ENCODE results near the gene RUSF1.

RUSF1 gene

DNA sequence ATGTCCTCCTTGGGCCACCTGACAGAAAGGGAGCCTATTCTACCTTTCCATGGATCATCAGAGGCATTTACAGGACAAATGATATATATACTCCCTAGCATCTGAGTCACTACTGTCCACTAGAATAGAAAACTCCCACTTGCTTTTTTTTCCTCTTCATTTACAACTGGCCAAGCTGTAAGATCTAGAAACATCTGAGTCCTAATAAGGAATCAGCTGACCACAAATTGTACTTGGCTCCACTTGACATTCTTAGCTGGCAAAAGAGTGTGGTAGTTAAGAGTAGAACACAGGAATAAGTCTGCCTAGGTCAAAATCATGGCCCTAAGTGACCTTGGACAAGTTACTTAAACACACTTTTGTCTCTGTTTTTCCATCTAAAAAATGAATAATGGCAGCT, 5.2 kb downstream of the RUSF1 start:
- Histone ChIP-seq H2AFZ (ENCODE audit: low read length) (no peak overlapping the region), H3K4me2 (ENCODE audit: insufficient read depth, low read length, poor library complexity, severe bottlenecking) (no peak overlapping the region), H3K27me3 (ENCODE audit: control insufficient read depth in 3 of 3, insufficient read depth in 3 of 3, low read depth in 1 of 3, low read length in 3 of 3) (no peaks in the 10 kb centered on the region), H3K36me3 (replicated peaks in 1 of 2; ENCODE audit: control insufficient read depth in 2 of 2, insufficient read depth in 2 of 2, low read length in 2 of 2) (peaks cover 6 to 50% of the 10 kb centered on the region in 2 donors), H3K14ac (ENCODE audit: low read length) (no peak overlapping the region), H2BK120ac (ENCODE audit: low read depth, low read length) (no peak overlapping the region), H4K8ac (ENCODE audit: low read depth, low read length) (no peak overlapping the region), H2BK5ac (ENCODE audit: low read length) (no peak overlapping the region), H3K9me3 (replicated peaks in 1 of 2; ENCODE audit: control insufficient read depth in 2 of 2, insufficient read depth in 1 of 2, low read depth in 1 of 2, low read length in 2 of 2) (no peaks in the 10 kb centered on the region), H3K4me3 (ENCODE audit: low read length in 2 of 2) (no peak overlapping the region), H3K18ac (ENCODE audit: low read length) (no peak overlapping the region), H3K23ac (ENCODE audit: low read depth, low read length, poor library complexity) (no peak overlapping the region), H2BK15ac (ENCODE audit: low read length) (no peak overlapping the region), H2AK5ac (ENCODE audit: low read depth, low read length) (no peak overlapping the region), H3K4me1 (ENCODE audit: control insufficient read depth in 2 of 2, insufficient read depth in 1 of 2, low read depth in 1 of 2, low read length in 2 of 2) (peaks cover 2 to 10% of the 10 kb centered on the region in 2 donors), H3K27ac (replicated peaks; ENCODE audit: low read length) (no peak overlapping the region), H4K91ac (ENCODE audit: low read depth, low read length, poor library complexity) (no peak overlapping the region), H3K79me1 (ENCODE audit: low read depth, low read length) (no peaks in the 10 kb centered on the region), H3K4ac (ENCODE audit: low read length) (no peak overlapping the region), H3K9ac (ENCODE audit: low read depth, low read length, poor library complexity) (no peak overlapping the region), H2BK12ac (ENCODE audit: low read length) (no peak overlapping the region)
- DNase-seq (ENCODE audit: low spot score), result no peak

- H3K4me2 ChIP-seq (ENCODE audit: insufficient read depth, low read length, poor library complexity, severe bottlenecking), result no peak overlapping the region
- no peak overlapping the region for H3K4ac ChIP-seq (ENCODE audit: low read length)
- no peak overlapping the region for H4K91ac ChIP-seq (ENCODE audit: low read depth, low read length, poor library complexity)
- H3K23ac ChIP-seq (ENCODE audit: low read depth, low read length, poor library complexity), result no peak overlapping the region
- H3K27ac ChIP-seq (replicated peaks; ENCODE audit: low read length), result no peak overlapping the region
- H3K9me3 ChIP-seq (replicated peaks in 1 of 2; ENCODE audit: control insufficient read depth in 2 of 2, insufficient read depth in 1 of 2, low read depth in 1 of 2, low read length in 2 of 2), result no peaks in the 10 kb centered on the region
- H3K4me3 ChIP-seq (ENCODE audit: low read length in 2 of 2), result no peak overlapping the region
- no peak overlapping the region for H2BK120ac ChIP-seq (ENCODE audit: low read depth, low read length)
- H3K79me1 ChIP-seq (ENCODE audit: low read depth, low read length), result no peaks in the 10 kb centered on the region
- H3K36me3 ChIP-seq (replicated peaks in 1 of 2; ENCODE audit: control insufficient read depth in 2 of 2, insufficient read depth in 2 of 2, low read length in 2 of 2), result peaks cover 7 to 59% of the 10 kb centered on the region in 2 donors
- H3K14ac ChIP-seq (ENCODE audit: low read length), result no peak overlapping the region
- H2BK15ac ChIP-seq (ENCODE audit: low read length), result no peak overlapping the region
- H2AK5ac ChIP-seq (ENCODE audit: low read depth, low read length), result no peak overlapping the region
- no peak overlapping the region for H4K8ac ChIP-seq (ENCODE audit: low read depth, low read length)
- no peak overlapping the region for H2BK12ac ChIP-seq (ENCODE audit: low read length)
- no peak for DNase-seq (ENCODE audit: low spot score)
- no peak overlapping the region for H2AFZ ChIP-seq (ENCODE audit: low read length)
- H3K18ac ChIP-seq (ENCODE audit: low read length), result no peak overlapping the region
- no peak overlapping the region for H3K9ac ChIP-seq (ENCODE audit: low read depth, low read length, poor library complexity)
- no CpG with 5 or more reads among the region's 4 CpGs for WGBS, 2 donors (ENCODE audit: extremely low coverage in 2 of 2, insufficient read length in 2 of 2, insufficient replicate concordance in 1 of 2)
- no peaks in the 10 kb centered on the region for H3K27me3 ChIP-seq (ENCODE audit: control insufficient read depth in 3 of 3, insufficient read depth in 3 of 3, low read depth in 1 of 3, low read length in 3 of 3)
- H2BK5ac ChIP-seq (ENCODE audit: low read length), result no peak overlapping the region
- peaks cover 0 to 3% of the 10 kb centered on the region in 2 donors for H3K4me1 ChIP-seq (ENCODE audit: control insufficient read depth in 2 of 2, insufficient read depth in 1 of 2, low read depth in 1 of 2, low read length in 2 of 2)
Measured at GRCh38 chr16:31501966-31502348, 6.2 kb downstream of the RUSF1 start.

GRCh38 chr16:31501226-31501965, 6.8 kb downstream of the RUSF1 start:
- H2BK15ac ChIP-seq (ENCODE audit: low read length), result no peak overlapping the region
- no peak overlapping the region for H2BK5ac ChIP-seq (ENCODE audit: low read length)
- no peak overlapping the region for H3K4me3 ChIP-seq (ENCODE audit: low read length in 2 of 2)
- no peak overlapping the region for H3K14ac ChIP-seq (ENCODE audit: low read length)
- peaks cover 10 to 63% of the 10 kb centered on the region in 2 donors for H3K36me3 ChIP-seq (replicated peaks in 1 of 2; ENCODE audit: control insufficient read depth in 2 of 2, insufficient read depth in 2 of 2, low read length in 2 of 2)
- no peak overlapping the region for H3K18ac ChIP-seq (ENCODE audit: low read length)
- no peak overlapping the region for H3K4me2 ChIP-seq (ENCODE audit: insufficient read depth, low read length, poor library complexity, severe bottlenecking)
- no peak overlapping the region for H3K27ac ChIP-seq (replicated peaks; ENCODE audit: low read length)
- no peak overlapping the region for H2BK12ac ChIP-seq (ENCODE audit: low read length)
- no peaks in the 10 kb centered on the region for H3K79me1 ChIP-seq (ENCODE audit: low read depth, low read length)
- no peak overlapping the region for H3K4ac ChIP-seq (ENCODE audit: low read length)
- H2BK120ac ChIP-seq (ENCODE audit: low read depth, low read length), result no peak overlapping the region
- H3K9ac ChIP-seq (ENCODE audit: low read depth, low read length, poor library complexity), result no peak overlapping the region
- no CpG with 5 or more reads among the region's 3 CpGs for WGBS, 2 donors (ENCODE audit: extremely low coverage in 2 of 2, insufficient read length in 2 of 2, insufficient replicate concordance in 1 of 2)
- DNase-seq (ENCODE audit: low spot score), result no peak
- no peak overlapping the region for H2AK5ac ChIP-seq (ENCODE audit: low read depth, low read length)
- H4K91ac ChIP-seq (ENCODE audit: low read depth, low read length, poor library complexity), result no peak overlapping the region
- H2AFZ ChIP-seq (ENCODE audit: low read length), result no peak overlapping the region
- H3K9me3 ChIP-seq (replicated peaks in 1 of 2; ENCODE audit: control insufficient read depth in 2 of 2, insufficient read depth in 1 of 2, low read depth in 1 of 2, low read length in 2 of 2), result no peaks in the 10 kb centered on the region
- H4K8ac ChIP-seq (ENCODE audit: low read depth, low read length), result peak overlapping the region; percentile 1
- no peaks in the 10 kb centered on the region for H3K27me3 ChIP-seq (ENCODE audit: control insufficient read depth in 3 of 3, insufficient read depth in 3 of 3, low read depth in 1 of 3, low read length in 3 of 3)
- H3K4me1 ChIP-seq (ENCODE audit: control insufficient read depth in 2 of 2, insufficient read depth in 1 of 2, low read depth in 1 of 2, low read length in 2 of 2), result no peaks in the 10 kb centered on the region
- H3K23ac ChIP-seq (ENCODE audit: low read depth, low read length, poor library complexity), result no peak overlapping the region

DNA sequence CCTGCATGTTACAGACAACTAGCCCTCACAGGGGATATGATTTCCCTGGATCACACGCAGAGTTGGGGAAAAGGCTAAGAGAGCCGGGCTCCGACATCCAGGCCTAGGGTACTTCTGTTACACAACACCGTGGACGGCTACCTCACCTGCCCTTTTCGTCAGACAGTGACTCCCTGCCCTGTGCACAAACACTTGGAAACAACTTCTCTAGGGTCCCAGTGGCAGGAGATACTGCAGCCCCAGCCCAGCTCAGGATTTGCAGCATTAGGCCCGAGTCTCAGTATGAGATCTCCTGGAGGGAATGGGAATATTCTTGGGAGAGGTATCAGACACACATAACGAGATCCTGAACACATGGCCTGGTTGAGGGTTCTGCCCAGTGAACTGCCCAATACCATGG, 8.3 kb downstream of the RUSF1 start:
- H2AK5ac ChIP-seq (ENCODE audit: low read depth, low read length), result no peak overlapping the region
- no peak overlapping the region for H2BK12ac ChIP-seq (ENCODE audit: low read length)
- no peak overlapping the region for H4K91ac ChIP-seq (ENCODE audit: low read depth, low read length, poor library complexity)
- no CpG with 5 or more reads among the region's 8 CpGs for WGBS, 2 donors (ENCODE audit: extremely low coverage in 2 of 2, insufficient read length in 2 of 2, insufficient replicate concordance in 1 of 2)
- no peaks in the 10 kb centered on the region for H3K27me3 ChIP-seq (ENCODE audit: control insufficient read depth in 3 of 3, insufficient read depth in 3 of 3, low read depth in 1 of 3, low read length in 3 of 3)
- H3K9me3 ChIP-seq (replicated peaks in 1 of 2; ENCODE audit: control insufficient read depth in 2 of 2, insufficient read depth in 1 of 2, low read depth in 1 of 2, low read length in 2 of 2), result no peaks in the 10 kb centered on the region
- no peak overlapping the region for H2BK15ac ChIP-seq (ENCODE audit: low read length)
- H3K14ac ChIP-seq (ENCODE audit: low read length), result no peak overlapping the region
- H4K8ac ChIP-seq (ENCODE audit: low read depth, low read length), result no peak overlapping the region
- no peaks in the 10 kb centered on the region for H3K79me1 ChIP-seq (ENCODE audit: low read depth, low read length)
- H3K9ac ChIP-seq (ENCODE audit: low read depth, low read length, poor library complexity), result no peak overlapping the region
- peaks cover 10 to 65% of the 10 kb centered on the region in 2 donors for H3K36me3 ChIP-seq (replicated peaks in 1 of 2; ENCODE audit: control insufficient read depth in 2 of 2, insufficient read depth in 2 of 2, low read length in 2 of 2)
- no peak overlapping the region for H3K4me3 ChIP-seq (ENCODE audit: low read length in 2 of 2)
- no peak overlapping the region for H3K27ac ChIP-seq (replicated peaks; ENCODE audit: low read length)
- no peak overlapping the region for H3K4me2 ChIP-seq (ENCODE audit: insufficient read depth, low read length, poor library complexity, severe bottlenecking)
- no peaks in the 10 kb centered on the region for H3K4me1 ChIP-seq (ENCODE audit: control insufficient read depth in 2 of 2, insufficient read depth in 1 of 2, low read depth in 1 of 2, low read length in 2 of 2)
- DNase-seq (ENCODE audit: low spot score), result no peak
- no peak overlapping the region for H3K18ac ChIP-seq (ENCODE audit: low read length)
- no peak overlapping the region for H3K23ac ChIP-seq (ENCODE audit: low read depth, low read length, poor library complexity)
- H2AFZ ChIP-seq (ENCODE audit: low read length), result no peak overlapping the region
- H3K4ac ChIP-seq (ENCODE audit: low read length), result no peak overlapping the region
- H2BK5ac ChIP-seq (ENCODE audit: low read length), result no peak overlapping the region
- H2BK120ac ChIP-seq (ENCODE audit: low read depth, low read length), result no peak overlapping the region

Measured in neuronal stem cell (in vitro differentiated cells).